GM21576 (cell line): Measurements from ENCODE around the gene ACTN2.

Experiments used
- ATAC-seq: cut with Tn5 transposase; IDR thresholded peaks from one replicate; pipeline ENCODE4 v1.9.1; 2021; ENCODE audit warnings: mild to moderate bottlenecking, moderate library complexity; ENCODE audit not compliant: unreplicated experiment

ACTN2 gene

GRCh38 chr1:236812334-236813030 is 126.2 kb downstream of the ACTN2 start:
- no peak for ATAC-seq
